GM21825 (cell line): ENCODE results near the gene SELENOK.

Source experiments
- ATAC-seq: cut with Tn5 transposase; IDR thresholded peaks from one replicate; pipeline ENCODE4 v1.9.1; 2021; ENCODE audit warnings: mild to moderate bottlenecking, moderate library complexity; ENCODE audit not compliant: unreplicated experiment

The SELENOK gene

GRCh38 chr3:53843195-53844177, 48.2 kb downstream of the SELENOK start:
- ATAC-seq = no peak

GRCh38 chr3:53842436-53843194, 49.0 kb downstream of the SELENOK start:
- ATAC-seq = no peak

- no peak for ATAC-seq
Measured at GRCh38 chr3:53841296-53841695, 50.4 kb downstream of the SELENOK start.

- no peak for ATAC-seq
Measured at GRCh38 chr3:53837331-53837730, 54.3 kb downstream of the SELENOK start.

- ATAC-seq = no peak
Measured at GRCh38 chr3:53836084-53836872, 55.4 kb downstream of the SELENOK start.

- no peak for ATAC-seq
Measured at GRCh38 chr3:53835257-53835656, 56.4 kb downstream of the SELENOK start.

GRCh38 chr3:53834429-53835095, 57.1 kb downstream of the SELENOK start:
- ATAC-seq = no peak
